NCI-H2171 (cell line): ENCODE results near the gene MAD1L1.

Experiments
- DNase-seq: peaks from one replicate; lab custom pipeline; 2025; lab: John Stamatoyannopoulos, UW

The MAD1L1 gene

DNA sequence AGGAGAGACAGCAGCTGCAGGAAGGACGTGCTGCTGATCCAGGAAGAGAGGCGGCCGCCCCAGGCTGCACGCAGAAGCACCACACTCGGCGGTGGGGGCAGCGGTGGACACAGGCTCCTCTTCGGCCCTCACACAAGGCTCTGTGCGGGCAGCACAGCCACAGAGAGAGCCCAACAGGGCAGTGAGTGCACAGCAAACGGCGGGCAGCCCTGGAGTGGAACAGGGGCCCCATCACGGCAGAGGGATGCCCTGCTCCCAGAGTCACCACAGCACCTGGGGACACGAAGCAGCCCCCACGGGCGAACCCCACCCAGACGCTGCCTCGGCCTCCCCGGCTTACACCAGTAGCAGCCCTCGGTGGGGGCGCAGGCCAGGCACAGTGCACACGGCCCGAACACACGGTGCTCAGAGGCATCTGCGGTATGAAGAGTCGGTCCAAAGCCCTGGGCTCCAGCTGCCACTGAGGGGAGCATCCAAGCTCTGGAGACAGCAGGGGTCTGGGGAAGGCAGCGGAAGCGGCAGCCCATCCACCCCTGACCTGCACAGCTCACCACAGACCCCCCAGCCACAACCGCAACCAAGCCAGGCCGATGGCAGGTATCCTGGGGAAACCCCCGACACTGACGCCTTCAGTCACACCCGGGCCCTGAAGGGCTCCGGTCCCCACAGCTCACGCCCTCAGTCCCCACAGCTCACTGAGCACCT, 26.1 kb upstream of the MAD1L1 start:
- no peak for DNase-seq

DNA sequence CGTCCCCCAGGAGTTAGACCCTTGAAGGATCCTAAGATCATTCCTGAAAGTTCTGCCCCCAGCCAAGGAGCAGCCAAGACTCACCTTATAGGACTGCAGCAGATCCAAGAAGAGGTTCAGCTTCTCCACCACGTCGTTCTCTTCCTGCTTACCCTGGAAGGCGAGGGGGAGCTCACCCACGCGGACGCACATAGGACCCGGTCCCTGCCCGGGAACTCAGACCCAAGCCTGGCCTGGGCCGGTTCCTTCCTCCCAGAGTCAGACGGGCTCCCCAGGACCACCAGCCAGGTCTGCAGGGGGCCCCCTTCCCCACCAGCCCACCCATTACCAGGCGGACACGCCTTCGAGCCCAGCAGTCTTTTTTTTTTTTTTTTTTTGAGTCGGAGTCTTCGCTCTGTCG, 24.9 kb upstream of the MAD1L1 start:
- DNase-seq: no peak

DNA sequence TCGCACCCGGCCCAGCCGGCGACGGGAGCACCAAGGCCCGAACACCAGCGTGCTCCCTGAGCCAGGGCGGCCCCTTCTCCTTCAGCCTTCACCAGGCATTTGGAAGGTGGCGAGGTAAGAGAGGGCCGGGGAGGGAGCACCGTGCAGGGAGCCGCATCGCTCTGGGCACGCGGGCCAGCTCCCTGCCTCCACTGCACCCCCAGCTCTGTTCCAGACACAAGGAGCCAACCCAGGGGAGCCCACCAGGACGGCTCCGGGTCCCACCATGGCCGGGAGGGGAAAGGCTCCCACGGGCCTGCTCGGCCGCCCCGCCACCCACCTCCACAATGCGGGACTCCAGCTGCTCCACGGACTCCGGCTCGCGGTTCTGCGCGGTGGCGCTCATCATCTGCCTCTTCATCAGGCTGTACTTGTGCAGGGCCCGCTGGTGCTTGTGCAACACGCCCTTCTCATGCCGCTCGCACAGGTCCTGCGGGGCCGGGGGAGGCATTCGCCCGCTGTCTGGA, 24.4 kb upstream of the MAD1L1 start:
- DNase-seq: no peak

DNA sequence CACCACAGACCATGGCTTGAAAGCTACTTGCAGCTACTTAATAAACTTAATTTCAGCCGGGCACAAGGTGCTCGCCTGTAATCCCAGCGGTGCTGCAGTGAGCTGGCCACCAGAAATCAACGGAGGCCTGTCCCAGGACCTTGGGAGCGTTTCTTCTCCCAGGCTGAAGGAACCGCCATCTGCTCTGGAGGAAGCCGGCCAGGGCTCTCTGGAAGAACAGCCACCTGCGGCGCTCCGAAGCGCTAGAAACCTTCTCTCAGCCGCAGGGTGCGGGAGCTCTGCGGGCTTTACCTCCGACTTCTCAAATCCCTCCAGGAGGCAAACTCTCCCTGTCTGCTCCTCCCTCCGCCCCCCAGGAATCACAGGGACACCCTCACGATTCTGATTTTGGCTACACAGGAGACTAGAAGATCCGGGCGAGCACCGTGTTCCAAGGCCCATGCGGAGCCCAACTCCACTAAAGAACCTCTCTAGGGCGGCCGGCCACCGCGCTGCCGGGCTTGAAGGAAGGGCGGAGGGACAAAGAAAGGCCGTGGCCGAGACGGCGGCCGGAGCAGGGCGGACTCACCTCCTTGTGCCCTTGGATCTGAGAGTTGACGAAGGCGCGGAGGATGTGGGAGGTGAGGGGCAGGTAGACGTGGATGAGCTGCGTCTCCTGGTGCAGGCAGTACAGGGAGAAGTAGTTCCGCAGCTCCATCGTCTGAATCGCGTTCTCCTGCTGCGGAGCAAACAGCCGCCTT, 23.7 kb upstream of the MAD1L1 start:
- no peak for DNase-seq

DNA sequence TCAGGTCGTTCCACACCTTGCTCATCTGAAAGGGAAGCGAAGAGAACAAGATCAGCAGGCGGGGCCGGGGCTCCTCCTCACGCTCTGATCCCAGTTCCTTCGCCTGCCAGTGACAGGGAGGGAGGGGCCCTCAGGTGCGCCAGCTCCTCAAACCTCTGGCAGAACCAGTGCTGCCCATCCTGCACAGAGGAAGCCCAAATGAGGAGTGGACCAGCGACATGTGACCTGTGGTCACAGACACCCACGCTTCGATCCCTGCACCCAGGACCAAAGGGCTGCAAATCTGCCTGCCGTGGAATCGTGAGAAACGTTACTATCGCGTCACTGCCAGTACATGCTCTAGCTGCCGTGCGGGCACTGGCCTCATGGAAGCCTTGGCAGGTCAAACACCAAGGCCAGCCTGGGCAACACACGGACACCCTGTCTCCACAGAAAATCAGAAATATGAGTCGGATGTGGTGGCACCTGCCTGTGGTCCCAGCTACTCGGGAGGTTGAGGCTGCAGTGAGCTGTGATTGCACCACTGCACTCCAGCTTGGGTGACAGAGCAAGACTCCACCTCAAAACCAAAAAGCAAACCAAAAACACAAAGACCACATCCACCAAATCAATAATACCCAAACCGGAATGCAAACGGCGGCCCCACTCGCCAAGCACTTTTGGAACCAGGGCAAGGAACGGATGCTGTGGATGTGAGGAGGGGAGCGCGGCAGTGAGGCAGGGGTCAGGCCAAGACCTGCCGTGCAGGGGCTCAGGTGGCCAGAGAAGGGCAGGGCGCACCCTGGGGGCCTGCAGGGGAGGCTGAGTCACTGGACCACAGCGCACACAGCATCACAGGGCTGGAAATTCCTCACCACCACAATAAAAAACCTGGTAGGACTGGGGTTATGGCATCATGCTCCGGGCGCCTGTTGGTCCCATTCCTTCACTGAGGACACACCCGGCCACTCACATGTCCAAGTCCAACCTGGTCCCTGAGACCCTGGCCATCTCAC, 22.7 kb upstream of the MAD1L1 start:
- DNase-seq: no peak

DNA sequence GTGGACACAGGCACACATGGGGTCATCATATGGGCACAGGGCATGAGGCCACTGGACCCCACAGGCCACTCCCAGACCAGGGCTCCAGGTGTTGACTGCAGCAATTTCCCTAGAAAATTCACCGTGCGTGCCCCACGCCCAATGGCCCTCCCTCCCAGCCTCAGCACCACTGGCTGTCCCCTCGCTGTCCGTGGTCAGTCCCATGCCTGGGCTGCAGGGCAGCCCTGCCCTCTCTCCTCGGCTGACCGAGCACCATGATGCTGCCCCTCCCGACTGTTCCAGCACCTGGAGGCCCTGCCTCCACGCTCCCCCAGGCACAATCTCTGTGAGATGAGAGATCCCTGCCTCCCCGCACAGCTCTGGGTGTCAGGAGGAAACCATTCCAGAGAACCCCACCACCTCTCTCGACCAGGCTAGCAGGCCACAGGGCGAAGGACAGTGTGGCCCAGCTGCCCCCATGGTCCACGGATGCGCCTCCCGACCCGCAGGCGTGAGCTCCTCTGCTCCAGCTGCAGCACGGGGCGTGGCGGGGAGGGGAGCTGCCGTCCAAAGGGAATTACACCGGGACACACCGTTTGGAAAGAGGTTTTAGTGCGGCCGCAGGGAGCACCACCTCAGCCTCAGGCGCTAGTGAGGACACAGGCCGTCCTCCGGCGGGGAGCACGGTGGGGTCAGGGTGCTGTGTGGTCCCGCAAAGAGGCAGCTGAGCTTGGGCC, 21.8 kb upstream of the MAD1L1 start:
- DNase-seq: no peak

DNA sequence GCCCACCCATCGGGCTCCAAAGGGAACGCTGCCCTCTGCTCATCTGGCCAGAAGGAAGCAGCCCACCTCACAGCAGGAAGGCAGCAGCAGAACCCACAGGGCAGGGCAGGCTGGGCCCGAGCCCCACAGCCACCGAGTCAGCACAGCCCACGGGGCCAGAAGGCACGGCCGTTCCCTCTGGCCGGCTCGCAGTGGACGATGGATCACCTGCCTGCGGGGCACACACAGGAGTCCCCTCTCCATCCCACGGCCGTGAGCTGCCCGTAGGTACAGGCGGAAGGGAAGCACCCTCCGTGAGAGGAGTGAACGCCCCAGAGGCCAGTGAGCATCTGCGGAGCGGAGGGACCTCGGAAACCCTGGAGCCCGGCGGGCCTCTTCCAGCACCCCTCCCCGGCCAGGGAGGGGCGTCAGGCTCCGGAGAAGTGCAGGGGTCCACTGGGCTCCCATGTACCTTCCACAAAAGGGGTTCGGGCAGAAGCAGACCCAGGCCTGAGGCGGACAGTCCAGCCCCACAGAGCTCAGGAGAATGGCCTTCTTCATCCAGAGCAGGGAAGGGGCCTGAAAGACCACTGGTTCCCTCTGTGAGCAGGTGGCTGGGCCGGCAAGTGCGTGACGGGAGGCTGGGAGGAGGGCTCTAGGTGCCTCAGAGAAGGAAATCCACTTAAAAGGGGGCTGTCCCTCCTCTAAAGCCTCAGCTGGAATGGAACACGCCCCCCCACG, 20.9 kb upstream of the MAD1L1 start:
- no peak for DNase-seq

DNA sequence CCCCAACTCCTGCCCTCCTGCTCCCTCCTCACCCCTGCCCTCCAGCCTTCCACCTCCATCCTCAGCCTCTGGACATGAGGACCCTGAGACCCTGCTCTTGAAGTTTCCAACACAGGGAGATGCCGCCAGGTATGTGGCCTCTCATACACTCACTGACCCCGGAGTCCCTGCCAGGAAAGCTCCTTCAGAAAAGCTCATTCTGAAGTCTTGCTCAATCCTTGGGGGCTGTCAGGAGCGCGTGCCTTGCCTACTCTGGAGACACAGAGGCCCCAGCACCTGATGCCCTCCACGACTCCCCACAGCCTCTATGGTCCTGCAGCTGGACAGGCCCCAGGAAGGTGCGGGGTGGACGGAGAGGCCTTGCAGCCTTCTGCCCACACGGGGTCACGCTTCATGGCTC, 20.3 kb upstream of the MAD1L1 start:
- no peak for DNase-seq

DNA sequence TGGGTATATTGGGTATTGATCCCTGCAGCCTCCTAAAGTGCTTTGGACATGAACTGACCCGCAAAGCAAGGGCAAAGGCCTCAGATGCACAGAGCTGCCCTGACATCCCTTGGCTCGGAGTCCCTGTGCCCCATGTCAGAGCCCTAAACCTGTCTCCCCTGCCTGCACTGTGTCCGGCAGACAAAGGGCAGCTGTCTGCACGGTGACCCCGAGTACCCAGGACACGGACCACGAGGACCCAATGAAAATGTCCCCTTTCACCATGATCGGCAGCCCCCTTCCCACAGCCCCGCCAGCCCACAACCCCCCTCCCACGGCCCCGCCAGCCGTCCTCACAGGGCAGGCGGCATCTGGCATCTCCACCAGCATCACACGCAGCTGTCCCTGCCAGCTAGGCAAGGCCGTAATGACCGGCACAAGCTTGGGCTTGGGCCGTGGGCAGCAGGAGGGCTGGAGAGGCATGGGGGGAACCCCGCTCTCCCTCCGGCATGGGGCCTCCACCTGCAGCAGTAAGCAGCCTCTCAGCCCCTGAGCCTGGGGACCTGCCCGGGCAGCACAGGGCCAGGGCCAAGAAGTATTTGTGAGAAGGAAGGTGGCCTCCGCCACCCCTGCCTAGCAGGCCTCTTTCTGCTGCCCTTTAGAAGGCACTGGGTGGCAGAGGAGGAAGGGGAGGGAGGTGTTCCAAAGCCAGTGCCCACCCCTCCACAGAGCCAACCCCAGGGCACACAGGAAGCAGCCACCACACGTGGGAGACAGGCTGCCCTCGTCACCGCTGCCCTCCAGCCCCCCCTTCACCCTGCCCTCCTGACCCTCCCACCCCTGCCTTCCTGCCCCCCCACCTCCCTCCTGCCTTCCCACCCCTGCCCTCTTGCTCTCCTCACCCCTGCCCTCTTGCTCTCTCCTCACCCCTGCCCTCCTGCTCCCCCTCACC, 19.4 kb upstream of the MAD1L1 start:
- DNase-seq: no peak

DNA sequence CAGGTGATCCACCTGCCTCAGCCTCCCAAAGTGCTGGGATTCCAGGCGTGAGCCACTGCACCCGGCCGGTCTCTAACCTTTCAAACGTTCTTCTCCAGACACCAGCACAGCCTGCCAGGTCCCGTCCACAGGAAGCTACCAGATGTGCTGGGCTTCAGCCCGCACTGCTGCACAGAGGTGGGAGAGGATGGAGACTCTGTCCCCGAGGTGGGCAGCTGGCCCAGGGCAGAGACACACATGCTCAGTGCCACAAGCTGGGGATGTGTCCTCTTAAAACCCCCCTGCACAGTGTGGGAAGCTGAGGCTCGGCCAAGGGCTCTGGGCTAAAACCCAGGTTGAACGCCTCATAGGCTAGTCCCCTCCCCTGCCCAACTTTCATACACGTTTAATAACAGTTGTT, 18.6 kb upstream of the MAD1L1 start:
- DNase-seq: no peak

DNA sequence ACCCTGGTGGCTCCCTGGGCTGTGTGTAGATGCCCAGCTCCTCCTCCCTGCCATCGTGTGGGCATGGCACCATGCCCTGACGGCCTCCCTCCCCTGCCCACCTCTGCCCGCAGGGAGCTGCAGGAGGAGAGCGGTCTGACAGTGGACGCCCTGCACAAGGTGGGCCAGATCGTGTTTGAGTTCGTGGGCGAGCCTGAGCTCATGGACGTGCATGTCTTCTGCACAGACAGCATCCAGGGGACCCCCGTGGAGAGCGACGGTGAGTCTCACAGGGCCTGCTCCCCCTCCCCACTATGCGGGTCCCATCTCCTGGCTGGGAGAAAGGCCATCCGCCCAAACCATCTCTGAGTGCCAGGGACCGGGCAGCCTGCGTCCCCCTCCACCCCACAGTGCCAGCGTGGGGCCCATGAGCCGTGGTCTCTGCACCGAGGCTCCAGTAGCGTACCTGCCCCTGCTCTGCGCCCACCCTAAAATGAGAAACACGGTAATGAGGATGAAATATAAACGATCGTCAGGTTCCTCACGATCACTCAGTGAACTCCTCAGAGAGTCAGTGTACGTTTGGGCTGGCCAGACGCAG, 17.1 kb upstream of the MAD1L1 start:
- no peak for DNase-seq

DNA sequence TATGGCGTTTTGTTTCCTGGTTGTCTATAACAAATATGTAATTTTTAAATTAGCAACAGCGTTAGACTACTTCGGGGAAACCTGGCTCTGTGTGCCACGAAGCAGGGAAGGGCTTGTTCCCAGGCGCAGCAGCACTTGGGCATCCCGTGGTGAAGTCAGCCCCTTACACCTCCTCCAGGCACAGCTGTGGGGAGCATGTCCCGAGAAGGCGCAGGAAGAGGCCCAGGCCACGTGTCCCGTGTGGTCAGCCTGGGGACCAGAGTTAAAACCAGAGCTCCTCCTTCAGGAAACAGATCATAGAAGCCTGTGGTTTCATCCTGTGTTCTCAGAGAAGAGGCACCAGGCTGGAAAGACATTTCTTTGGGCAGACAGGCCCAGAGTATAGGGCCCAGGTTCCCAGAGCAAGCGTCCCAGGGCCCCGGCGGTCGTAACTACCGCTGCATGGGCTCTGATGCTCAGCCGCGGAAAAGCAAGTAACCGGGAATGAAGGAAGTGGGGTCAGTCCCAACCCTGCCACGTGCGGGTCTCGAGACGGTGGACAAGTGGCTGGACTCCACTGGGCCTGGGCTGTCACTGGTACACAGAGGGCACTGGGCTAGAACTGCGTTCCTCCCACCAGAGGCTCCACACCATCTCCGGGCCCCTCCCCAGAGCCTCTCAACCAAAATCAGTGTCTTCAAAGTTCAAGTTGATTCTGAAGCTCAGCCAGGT, 16.4 kb upstream of the MAD1L1 start:
- DNase-seq: no peak

DNA sequence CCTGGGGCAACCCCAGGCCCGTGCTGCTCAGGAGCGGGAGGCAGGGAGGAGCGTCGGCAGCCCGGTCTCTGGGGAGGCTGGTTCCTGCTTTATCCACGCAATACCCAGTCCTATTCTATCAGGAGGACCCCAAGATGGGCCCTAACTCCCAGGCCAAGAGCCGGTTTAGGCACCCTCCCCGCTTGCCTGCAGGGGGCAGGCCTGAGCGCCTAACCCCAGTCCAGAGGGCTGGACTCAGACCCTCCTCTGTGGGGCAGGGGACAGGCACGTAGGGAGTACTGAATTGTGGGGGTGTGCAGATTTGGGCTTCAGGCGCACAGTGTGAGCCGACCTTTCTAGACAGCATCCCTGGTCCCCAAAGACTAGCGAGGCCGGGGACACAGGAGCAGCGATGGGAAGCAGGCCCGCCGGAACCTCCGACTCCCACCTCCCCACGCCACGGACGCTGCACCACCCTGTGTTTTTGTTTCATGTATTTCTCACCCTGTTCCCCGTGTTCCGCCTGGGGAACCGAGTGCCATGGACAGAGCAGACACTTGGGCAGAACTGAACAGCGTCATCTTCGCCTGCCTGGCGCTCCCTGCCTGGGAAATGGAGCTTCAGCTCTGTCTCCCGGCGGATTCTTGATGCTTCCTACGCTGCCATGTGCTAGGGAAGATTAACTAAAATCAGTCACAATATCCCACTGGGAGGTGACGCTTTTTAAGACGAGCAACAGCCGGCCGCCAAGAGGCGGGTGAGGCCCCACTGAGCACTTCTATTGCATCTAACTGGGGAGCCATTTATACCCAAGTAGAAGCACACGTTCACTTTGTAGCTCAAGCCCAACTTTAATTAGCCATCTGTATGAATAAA, 14.6 kb upstream of the MAD1L1 start:
- DNase-seq: no peak

DNA sequence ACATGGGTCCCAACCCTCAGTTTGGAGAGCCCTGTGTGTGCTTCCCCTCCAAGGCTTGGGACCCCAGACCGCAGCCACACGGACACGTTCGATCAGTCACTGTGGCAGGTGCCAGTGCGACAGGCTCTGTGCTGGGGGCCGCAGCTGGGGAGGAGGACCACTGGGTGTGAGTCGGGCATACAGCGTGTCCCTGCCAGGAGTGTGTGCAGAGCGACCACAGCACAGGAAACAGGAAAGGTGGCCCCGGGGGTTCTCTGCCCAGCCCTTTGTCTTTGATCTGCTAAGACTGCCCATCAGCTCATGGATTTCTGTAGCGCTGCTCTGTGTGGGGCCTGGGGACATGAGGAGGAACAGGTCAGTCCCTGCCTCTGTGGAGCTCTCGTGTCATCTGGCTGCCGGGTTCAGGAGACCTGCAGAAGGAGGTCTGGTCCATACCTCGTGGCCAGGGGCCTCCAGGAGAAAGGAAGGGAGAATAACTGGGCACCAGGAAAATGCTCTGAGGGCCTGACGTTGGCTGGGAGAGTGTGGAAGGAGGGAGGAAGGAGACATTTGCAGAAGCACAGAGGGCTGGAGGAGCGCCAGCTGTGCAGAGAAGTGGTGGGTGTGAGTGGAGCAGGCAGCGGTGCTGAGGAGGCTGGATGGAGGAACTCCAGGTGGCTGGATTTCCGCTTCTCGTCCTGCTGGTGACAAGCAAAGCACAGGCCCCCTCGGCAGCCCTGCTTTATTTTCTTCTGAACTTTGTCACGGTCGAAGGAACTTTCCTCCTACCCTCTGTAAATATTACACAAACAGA, 13.3 kb upstream of the MAD1L1 start:
- DNase-seq: no peak

DNA sequence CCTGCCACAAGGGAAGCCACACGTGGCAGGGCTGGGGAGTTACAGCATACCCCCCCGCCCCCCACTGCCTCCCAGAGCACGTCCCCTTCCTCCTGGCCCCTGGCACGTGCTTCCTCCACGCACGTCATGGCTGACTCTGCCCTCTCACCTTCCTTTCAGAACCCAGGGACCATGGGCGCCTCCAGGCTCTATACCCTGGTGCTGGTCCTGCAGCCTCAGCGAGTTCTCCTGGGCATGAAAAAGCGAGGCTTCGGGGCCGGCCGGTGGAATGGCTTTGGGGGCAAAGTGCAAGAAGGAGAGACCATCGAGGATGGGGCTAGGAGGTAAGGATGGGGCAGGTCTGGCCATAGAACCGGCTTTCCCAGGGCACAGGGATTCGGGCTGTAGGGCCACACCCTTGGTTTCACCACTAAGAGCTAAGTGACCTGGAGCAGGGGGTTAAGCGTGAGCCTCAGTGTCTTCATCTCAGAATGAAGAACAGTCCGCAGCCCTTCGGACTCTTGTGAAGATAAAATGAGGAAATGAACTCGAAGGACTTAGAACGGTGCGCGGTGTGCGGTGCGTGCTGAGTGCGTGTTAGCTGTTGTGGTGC, 11.8 kb upstream of the MAD1L1 start:
- no peak for DNase-seq

DNA sequence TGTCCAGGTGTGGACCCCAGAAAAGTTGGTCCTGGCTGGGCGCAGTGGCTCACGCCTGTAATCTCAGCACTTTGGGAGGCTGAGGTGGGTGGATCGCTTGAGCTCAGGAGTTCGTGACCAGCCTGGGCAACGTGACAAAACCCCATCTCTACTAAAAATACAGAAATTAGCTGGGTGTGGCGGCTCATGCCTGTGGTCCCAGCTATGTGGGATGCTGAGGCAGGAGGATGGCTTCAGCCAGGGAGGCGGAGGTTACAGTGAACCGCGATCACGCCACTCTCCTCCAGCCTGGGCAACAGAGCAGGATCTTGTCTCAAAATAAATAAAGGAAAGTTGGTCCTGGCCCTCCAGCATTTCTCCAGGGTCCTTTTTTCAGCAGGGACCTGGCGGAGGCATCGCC, 10.7 kb upstream of the MAD1L1 start:
- DNase-seq: no peak
